Body of pancreas (tissue), 4 donors: ENCODE measurements around the gene NHSL1.
A peak's percentile ranks its signal among the peaks of the same experiment; 100 is the strongest.

Experiments used
- POLR2A ChIP-seq, 3 donors: fragments of 450-650 bp; IDR thresholded peaks; one replicate each; pipeline ENCODE4 v1.6.1; 2016; ENCODE audit warnings: antibody characterized with exemption in 3 of 3, mild to moderate bottlenecking in 2 of 3
- TF ChIP-seq, protein P1 (sequence below), 7 experiments: fragments of 450-650 bp in 4 of 7; fragments of 200-600 bp in 3 of 7; sonication (generic) in 3 of 7; IDR thresholded peaks; one replicate each; pipeline ENCODE4 v1.5.1; 2016 to 2019; ENCODE audit warnings: antibody characterized with exemption in 7 of 7

DNA sequence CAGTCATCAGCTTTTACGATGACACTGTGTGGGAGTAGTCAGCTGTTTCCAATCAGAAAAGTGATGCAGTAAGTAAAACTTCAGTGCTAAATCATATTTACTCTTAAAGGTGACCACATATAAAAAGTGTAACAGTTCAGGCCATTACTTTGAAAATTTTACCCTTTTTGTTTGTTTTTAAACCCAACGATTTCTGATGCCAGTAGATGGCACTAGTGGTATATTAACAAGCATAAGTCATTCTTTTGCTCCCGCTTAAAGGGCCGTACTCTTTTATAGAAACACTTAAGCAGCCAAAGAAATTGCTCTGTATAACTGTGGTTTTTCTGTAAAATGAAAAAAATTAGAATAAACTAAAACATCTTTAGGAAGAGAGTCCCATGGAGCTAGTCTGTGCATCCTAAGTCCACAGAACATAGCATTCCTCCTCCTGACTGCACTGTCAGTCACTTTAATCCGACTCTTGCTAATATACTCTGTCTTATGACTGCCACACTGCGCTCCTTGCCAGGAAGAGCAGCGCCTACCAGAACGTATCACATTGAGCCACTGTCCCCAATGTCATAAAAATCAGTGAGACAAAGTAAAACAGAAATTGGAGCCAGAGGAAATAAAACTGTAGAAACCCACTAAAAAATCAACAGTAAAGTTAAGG is 70.2 kb downstream of the NHSL1 start:
- TF ChIP-seq, protein P1, sequence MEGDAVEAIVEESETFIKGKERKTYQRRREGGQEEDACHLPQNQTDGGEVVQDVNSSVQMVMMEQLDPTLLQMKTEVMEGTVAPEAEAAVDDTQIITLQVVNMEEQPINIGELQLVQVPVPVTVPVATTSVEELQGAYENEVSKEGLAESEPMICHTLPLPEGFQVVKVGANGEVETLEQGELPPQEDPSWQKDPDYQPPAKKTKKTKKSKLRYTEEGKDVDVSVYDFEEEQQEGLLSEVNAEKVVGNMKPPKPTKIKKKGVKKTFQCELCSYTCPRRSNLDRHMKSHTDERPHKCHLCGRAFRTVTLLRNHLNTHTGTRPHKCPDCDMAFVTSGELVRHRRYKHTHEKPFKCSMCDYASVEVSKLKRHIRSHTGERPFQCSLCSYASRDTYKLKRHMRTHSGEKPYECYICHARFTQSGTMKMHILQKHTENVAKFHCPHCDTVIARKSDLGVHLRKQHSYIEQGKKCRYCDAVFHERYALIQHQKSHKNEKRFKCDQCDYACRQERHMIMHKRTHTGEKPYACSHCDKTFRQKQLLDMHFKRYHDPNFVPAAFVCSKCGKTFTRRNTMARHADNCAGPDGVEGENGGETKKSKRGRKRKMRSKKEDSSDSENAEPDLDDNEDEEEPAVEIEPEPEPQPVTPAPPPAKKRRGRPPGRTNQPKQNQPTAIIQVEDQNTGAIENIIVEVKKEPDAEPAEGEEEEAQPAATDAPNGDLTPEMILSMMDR (IDR thresholded peaks at IDR 0.05), result peak; percentile 18 to 82 (median 70)
- no peak for TF ChIP-seq POLR2A (IDR thresholded peaks at IDR 0.05)
